T-cell (primary cell): ENCODE results near the gene IQGAP3. TPM values are rescaled to one million over a fixed set of nuclear protein-coding genes. Genes with fewer than 3 reads are reported as not detected.

ENCODE experiments used
- ATAC-seq, 4 experiments: fragments of 200-7000 bp in 3 of 4; fragments of 150-1000 bp in 1 of 4; cut with Tn5 transposase; replicated peaks in 1 of 4; 1 replicate in 3 of 4; 2 replicates in 1 of 4; pipeline ENCODE4 v1.10.0; 2021; ENCODE audit warnings: moderate library complexity in 3 of 4, mild to moderate bottlenecking in 2 of 4, moderate number of reproducible peaks in 1 of 4
- CTCF ChIA-PET, 2 donors: fragments of 300-600 bp; sonication (Branson Sonifier 250); formaldehyde crosslinking; loops; one replicate each; lab custom pipeline; 2022; ENCODE audit warnings: antibody characterized with exemption in 2 of 2; lab: Charles Lee
- POLR2A ChIA-PET, 2 donors: fragments of 300-600 bp; sonication (Branson Sonifier 250); formaldehyde crosslinking; loops; one replicate each; lab custom pipeline; 2022; ENCODE audit warnings: antibody characterized with exemption in 2 of 2; lab: Charles Lee
- DNase-seq, 35 experiments: peaks; one replicate each; pipeline versions ENCODE4 v3.0.0 to v3.0.0-alpha.2; 2013 to 2023
- H3K27ac ChIP-seq: one replicate; pipeline ENCODE4 v1.5.1; 2013; ENCODE audit warnings: low read length
- H3K27me3 ChIP-seq, 2 experiments: replicated peaks in 1 of 2; 1 replicate in 1 of 2; 2 replicates in 1 of 2; pipeline versions ENCODE4 v1.6.1 to v1.7.0; 2013; ENCODE audit warnings: low read length in 1 of 2, mixed read lengths in 1 of 2; ENCODE audit not compliant: control insufficient read depth in 2 of 2, insufficient read depth in 2 of 2; ENCODE audit errors: extremely low read depth in 1 of 2
- H3K36me3 ChIP-seq, 2 donors: 1 replicate in 1 of 2; 2 replicates in 1 of 2; pipeline versions ENCODE4 v1.6.1 to v1.7.0; 2013; ENCODE audit warnings: low read length in 1 of 2; ENCODE audit not compliant: control insufficient read depth in 2 of 2, insufficient read depth in 1 of 2; ENCODE audit errors: extremely low read depth in 1 of 2
- H3K4me1 ChIP-seq, 2 experiments: 1 replicate in 1 of 2; 2 replicates in 1 of 2; pipeline versions ENCODE4 v1.6.1 to v1.7.0; 2013; ENCODE audit warnings: low read length in 2 of 2, mixed read lengths in 1 of 2; ENCODE audit not compliant: insufficient read depth in 2 of 2, control insufficient read depth in 1 of 2; ENCODE audit errors: extremely low read depth in 1 of 2
- H3K4me3 ChIP-seq, 2 donors: 1 replicate in 1 of 2; 2 replicates in 1 of 2; pipeline versions ENCODE4 v1.5.1 to v1.7.0; 2013; ENCODE audit warnings: mild to moderate bottlenecking in 2 of 2, low read length in 1 of 2, moderate library complexity in 1 of 2; ENCODE audit not compliant: control insufficient read depth in 1 of 2; ENCODE audit errors: extremely low read depth in 1 of 2
- H3K9me3 ChIP-seq: 2 replicates; pipeline ENCODE4 v1.7.0; 2013
- H3K27ac Mint-ChIP-seq, 2 donors: one replicate each; pipeline ENCODE4 v1.8.0; 2020 to 2021; ENCODE audit warnings: mild to moderate bottlenecking in 2 of 2, mixed read lengths in 2 of 2
- H3K27me3 Mint-ChIP-seq, 2 donors: one replicate each; pipeline ENCODE4 v1.8.0; 2021 to 2022; ENCODE audit warnings: mixed read lengths in 2 of 2
- H3K36me3 Mint-ChIP-seq: one replicate; pipeline ENCODE4 v1.8.0; 2021; ENCODE audit warnings: mixed read lengths
- H3K4me1 Mint-ChIP-seq, 3 donors: one replicate each; pipeline ENCODE4 v1.8.0; 2020 to 2022; ENCODE audit warnings: mixed read lengths in 3 of 3, mild to moderate bottlenecking in 1 of 3
- H3K4me3 Mint-ChIP-seq, 3 donors: one replicate each; pipeline ENCODE4 v1.8.0; 2020 to 2022; ENCODE audit warnings: mild to moderate bottlenecking in 3 of 3, mixed read lengths in 3 of 3, moderate library complexity in 3 of 3
- H3K9me3 Mint-ChIP-seq, 3 donors: one replicate each; pipeline ENCODE4 v1.8.0; 2020 to 2022; ENCODE audit warnings: mixed read lengths in 3 of 3
- WGBS: methylation state at CpG from one replicate; pipeline ENCODE4 v1.1.5; 2013; ENCODE audit warnings: missing lambda C conversion rate; ENCODE audit not compliant: insufficient coverage; 5-methylcytosine and 5-hydroxymethylcytosine counted together
- total RNA-seq, 35 experiments: library from RNA in 6 of 35; stranded (reverse) in 6 of 35; fragments of 120-200 nt in 1 of 35; gene quantifications; one replicate each; pipeline versions ENCODE4 v1.2.1 to v1.2.4 and lab custom pipeline; 2013 to 2026

The IQGAP3 gene
- total RNA-seq, 5 donors from 2014 or later (not counting 1 experiment from before 2014, with no cell fraction given) = 0.13 to 0.19 (median 0.18) TPM; not detected in 1

DNA sequence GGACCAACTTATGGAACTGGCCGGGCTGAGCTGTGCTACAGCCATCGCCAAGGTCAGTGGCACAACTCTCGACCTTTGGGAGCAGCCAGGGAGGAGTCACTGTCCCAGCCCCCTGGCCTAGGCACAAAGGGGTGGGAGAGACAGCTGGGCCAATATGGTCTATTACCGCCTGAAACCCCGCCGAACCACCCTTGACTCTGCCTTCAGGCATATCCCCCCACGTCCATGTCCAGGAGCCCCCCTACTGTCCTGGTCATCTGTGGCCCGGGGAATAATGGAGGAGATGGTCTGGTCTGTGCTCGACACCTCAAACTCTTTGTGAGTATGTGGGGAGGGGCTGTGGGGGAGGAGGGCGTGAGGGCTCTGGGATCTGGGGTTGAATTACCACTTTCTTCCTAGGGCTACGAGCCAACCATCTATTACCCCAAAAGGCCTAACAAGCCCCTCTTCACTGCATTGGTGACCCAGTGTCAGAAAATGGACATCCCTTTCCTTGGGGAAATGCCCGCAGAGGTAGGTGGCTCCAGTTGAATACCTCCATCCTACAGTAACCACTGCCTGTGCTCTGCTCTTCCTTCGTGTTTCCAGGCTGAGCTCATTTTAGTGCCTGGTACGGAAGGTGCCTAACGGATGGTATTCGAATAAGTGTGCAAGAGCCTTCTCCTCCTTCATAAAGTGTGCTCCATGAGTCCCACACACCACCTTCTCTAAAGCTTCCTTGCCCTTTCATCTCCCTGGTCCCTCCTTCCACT is 20.0 kb upstream of the IQGAP3 start:
- Histone ChIP-seq H3K27ac (peak overlapping the region; percentile 69), H3K27me3 (no peaks in the 10 kb centered on the region), H3K4me1 (peaks cover 12 to 23% of the 10 kb centered on the region in 2 experiments), H3K9me3 (no peaks in the 10 kb centered on the region), H3K36me3 (peaks cover 22 to 43% of the 10 kb centered on the region in 2 donors), H3K4me3 (peak overlapping the region; percentile 77 to 89)
- peak overlapping the region; percentile 78 to 85 for H3K27ac Mint-ChIP-seq
- 54% methylated on average over 8 of the region's 16 CpGs for WGBS
- peaks cover 15% of the 10 kb centered on the region for H3K36me3 Mint-ChIP-seq
- DNase-seq (peak in 1 of 35 experiments; percentile 14), ATAC-seq (no peak)
- POLR2A ChIA-PET = interaction anchor here in 1 of 2 donors (0.6 kb wide), 1 partner anchor 11 kb away, joined by 3 read pairs; no protein-coding TSS in a partner anchor
- H3K4me1 Mint-ChIP-seq = peaks cover 16 to 26% (median 19%) of the 10 kb centered on the region in 3 donors
- CTCF ChIA-PET = interaction anchor here (1.0 to 2.2 kb wide), 6 partner anchors 9 to 207 kb away, joined by 3 to 14 read pairs (median 4); partner anchors contain the start of gene GPATCH4 (in 1 of the 2)
- H3K27me3 Mint-ChIP-seq = no peaks in the 10 kb centered on the region
- no peaks in the 10 kb centered on the region for H3K9me3 Mint-ChIP-seq
- peak overlapping the region; percentile 77 to 86 (median 81) for H3K4me3 Mint-ChIP-seq

GRCh38 chr1:156591432-156592157 is 19.2 kb upstream of the IQGAP3 start, which contains the start of gene NAXE:
NAXE (plus strand) TSS chr1:156591776; CDS start chr1:156591805, 29 bp downstream.
- H3K27ac Mint-ChIP-seq = peak within 1 kb of the TSS; percentile 91 to 95

DNA sequence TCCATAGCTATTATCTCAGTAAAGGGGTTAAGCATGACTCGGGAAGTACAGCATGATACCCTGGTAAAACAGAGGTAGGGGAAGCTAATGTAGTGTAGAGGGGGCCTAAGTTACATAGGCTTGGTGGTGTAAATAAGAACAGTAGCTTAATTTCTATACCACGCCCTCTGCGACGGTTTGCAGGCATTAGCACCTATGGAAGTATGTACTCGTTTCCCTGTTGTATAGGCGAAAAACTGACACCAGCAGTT is 18.7 kb upstream of the IQGAP3 start:
- peak overlapping the region; percentile 91 to 95 for H3K27ac Mint-ChIP-seq
- ChIA-PET CTCF (interaction anchor here (0.6 to 2.2 kb wide), 8 partner anchors 11 to 205 kb away, joined by 3 to 14 read pairs (median 4); no protein-coding TSS in a partner anchor), POLR2A (interaction anchor here (0.6 to 0.7 kb wide), 4 partner anchors 10 to 161 kb away, joined by 3 to 5 read pairs (median 3); no protein-coding TSS in a partner anchor)
- H3K9me3 Mint-ChIP-seq = no peaks in the 10 kb centered on the region
- H3K27ac ChIP-seq = peak overlapping the region; percentile 78
- no peaks in the 10 kb centered on the region for H3K27me3 ChIP-seq
- peak in 3 of 4 experiments; percentile 20 to 36 (median 31) for ATAC-seq
- DNase-seq = no peak
- peaks cover 16 to 26% (median 19%) of the 10 kb centered on the region in 3 donors for H3K4me1 Mint-ChIP-seq
- H3K4me1 ChIP-seq = peaks cover 12 to 23% of the 10 kb centered on the region in 2 experiments
- H3K36me3 ChIP-seq = peaks cover 25 to 30% of the 10 kb centered on the region in 2 donors
- peak overlapping the region; percentile 77 to 86 (median 81) for H3K4me3 Mint-ChIP-seq
- H3K4me3 ChIP-seq = peak overlapping the region; percentile 77 to 89
- H3K27me3 Mint-ChIP-seq = no peaks in the 10 kb centered on the region
- no peaks in the 10 kb centered on the region for H3K9me3 ChIP-seq
- peaks cover 8% of the 10 kb centered on the region for H3K36me3 Mint-ChIP-seq
- 0% methylated on average over 2 of the region's 6 CpGs for WGBS

More at GRCh38 chr1:156591432-156592157, 19.2 kb upstream of the IQGAP3 start, which contains the start of gene NAXE:
- ATAC-seq (peak; percentile 96 to 98 (median 97)), DNase-seq (peak in 34 of 35 experiments; percentile 29 to 83 (median 56))
- Mint-ChIP-seq H3K4me3 (peak within 1 kb of the TSS; percentile 77 to 86 (median 81)), H3K36me3 (peaks cover 8% of the 10 kb centered on the region), H3K9me3 (no peaks in the 10 kb centered on the region), H3K27me3 (no peaks in the 10 kb centered on the region), H3K4me1 (peaks cover 16 to 26% (median 19%) of the 10 kb centered on the region in 3 donors)
- Histone ChIP-seq H3K4me3 (peak within 1 kb of the TSS; percentile 77 to 89), H3K9me3 (no peaks in the 10 kb centered on the region), H3K27me3 (no peaks in the 10 kb centered on the region), H3K4me1 (peaks cover 12 to 23% of the 10 kb centered on the region in 2 experiments), H3K36me3 (peaks cover 20 to 35% of the 10 kb centered on the region in 2 donors), H3K27ac (peak within 1 kb of the TSS; percentile 78)
- under 1% methylated on average over 60 of the region's 60 CpGs for WGBS
- ChIA-PET POLR2A (interaction anchor here (0.6 to 0.7 kb wide), 4 partner anchors 14 to 134 kb away, joined by 3 to 6 read pairs (median 3); no protein-coding TSS in a partner anchor), CTCF (interaction anchor here (0.9 to 2.2 kb wide), 8 partner anchors 11 to 206 kb away, joined by 3 to 14 read pairs (median 5); no protein-coding TSS in a partner anchor)

DNA sequence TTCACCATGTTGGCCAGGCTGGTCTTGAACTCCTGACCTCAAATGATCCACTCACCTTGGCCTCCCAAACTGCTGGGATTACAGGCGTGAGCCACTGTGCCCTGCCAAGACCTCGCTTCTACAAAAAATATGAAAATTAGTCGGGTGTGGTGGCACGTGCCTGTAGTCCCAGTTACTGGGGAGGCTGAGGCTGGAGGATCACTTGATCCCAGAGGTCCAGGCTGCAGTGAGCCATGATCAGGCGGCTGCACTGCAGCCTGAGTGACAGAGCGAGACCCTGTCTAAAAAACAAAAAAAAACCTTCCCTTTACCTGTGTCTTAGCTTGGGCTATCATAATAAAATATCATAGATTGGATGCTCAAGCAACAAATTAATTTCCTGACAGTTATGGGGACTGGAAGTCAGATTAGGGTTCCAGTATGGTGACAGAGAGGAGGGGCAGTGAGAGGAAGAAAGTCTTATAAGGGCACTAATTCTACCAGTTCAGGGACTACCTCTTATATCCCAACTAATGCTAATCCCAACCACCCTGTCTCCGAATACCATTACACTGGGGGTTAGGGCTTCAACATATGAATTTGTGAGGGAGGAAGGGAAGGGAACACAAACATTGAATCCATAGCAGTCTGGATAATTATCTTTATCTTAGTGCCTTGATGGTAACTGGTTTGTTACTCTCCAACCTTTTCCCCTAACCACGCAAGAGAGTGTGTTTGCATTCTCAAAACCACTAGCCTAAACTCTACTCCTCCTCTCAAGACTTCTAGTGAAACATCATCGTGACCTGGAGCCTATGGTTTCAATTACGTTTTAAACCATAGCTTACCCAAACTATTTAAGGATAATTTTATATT is 18.2 kb upstream of the IQGAP3 start:
- Histone ChIP-seq H3K4me3 (peak overlapping the region; percentile 77 to 89), H3K27ac (peak overlapping the region; percentile 78), H3K27me3 (no peaks in the 10 kb centered on the region), H3K4me1 (peaks cover 12 to 23% of the 10 kb centered on the region in 2 experiments), H3K36me3 (peaks cover 22 to 27% of the 10 kb centered on the region in 2 donors), H3K9me3 (no peaks in the 10 kb centered on the region)
- Mint-ChIP-seq H3K27me3 (no peaks in the 10 kb centered on the region), H3K4me1 (peaks cover 16 to 26% (median 18%) of the 10 kb centered on the region in 3 donors), H3K9me3 (no peaks in the 10 kb centered on the region), H3K27ac (peak overlapping the region; percentile 91 to 95), H3K36me3 (peaks cover 8% of the 10 kb centered on the region), H3K4me3 (peak overlapping the region; percentile 77 to 86 (median 81))
- ChIA-PET POLR2A (interaction anchor here (0.6 to 0.7 kb wide), 4 partner anchors 9 to 161 kb away, joined by 3 to 5 read pairs (median 3); no protein-coding TSS in a partner anchor), CTCF (interaction anchor here (0.6 to 2.2 kb wide), 7 partner anchors 12 to 205 kb away, joined by 3 to 14 read pairs (median 4); no protein-coding TSS in a partner anchor)
- no peak for ATAC-seq
- DNase-seq = no peak
- no CpG with 5 or more reads among the region's 10 CpGs for WGBS

GRCh38 chr1:156589546-156589945 is 17.2 kb upstream of the IQGAP3 start:
- DNase-seq (no peak), ATAC-seq (no peak)
- Histone ChIP-seq H3K36me3 (peaks cover 15 to 19% of the 10 kb centered on the region in 2 donors), H3K9me3 (no peaks in the 10 kb centered on the region), H3K27ac (no peak overlapping the region), H3K4me1 (peaks cover 12 to 23% of the 10 kb centered on the region in 2 experiments), H3K4me3 (no peak overlapping the region), H3K27me3 (no peaks in the 10 kb centered on the region)
- Mint-ChIP-seq H3K27me3 (no peaks in the 10 kb centered on the region), H3K36me3 (no peaks in the 10 kb centered on the region), H3K4me3 (no peak overlapping the region), H3K27ac (no peak overlapping the region), H3K4me1 (peaks cover 8 to 23% (median 16%) of the 10 kb centered on the region in 3 donors), H3K9me3 (no peaks in the 10 kb centered on the region)
- POLR2A ChIA-PET = no interaction called here
- CTCF ChIA-PET = interaction anchor here in 1 of 2 donors (1.2 kb wide), 1 partner anchor 12 kb away, joined by 4 read pairs; no protein-coding TSS in a partner anchor
- no CpG with 5 or more reads among the region's 5 CpGs for whole genome bisulfite sequencing
